ENCODE results near the gene KDM3B.

DNA sequence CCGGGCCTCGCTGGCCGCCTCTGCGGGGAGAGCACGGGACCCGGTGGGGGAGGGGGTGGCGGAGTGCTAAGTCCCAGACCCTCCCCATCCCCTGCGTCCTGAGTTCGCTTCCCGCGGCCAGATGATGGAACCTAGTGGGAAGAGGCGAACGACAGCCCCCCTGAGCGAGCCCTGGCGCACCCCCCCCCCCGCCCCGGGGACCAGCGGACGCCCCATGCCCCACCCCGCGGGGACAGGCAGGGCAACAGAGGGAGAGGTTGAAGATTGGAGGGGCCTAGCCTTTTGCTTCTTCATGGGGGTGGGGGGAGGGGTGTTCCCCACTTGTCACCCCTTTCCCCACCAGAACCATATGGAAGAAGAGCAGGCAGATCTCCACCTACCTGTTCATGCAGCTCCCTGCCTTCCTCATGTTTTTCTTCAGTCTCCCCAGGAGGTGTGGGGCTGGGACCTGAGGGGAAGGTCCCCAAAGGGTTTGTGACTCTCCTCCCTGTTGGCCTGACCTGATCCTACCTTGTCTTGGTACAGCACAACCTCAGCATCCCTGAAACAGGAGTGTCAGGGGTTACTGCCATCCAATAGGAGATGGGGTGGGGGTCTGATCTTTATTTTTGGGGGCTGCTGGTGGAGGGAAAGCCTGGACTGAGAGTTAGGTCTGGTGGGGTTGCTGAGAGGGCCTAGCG, 13.9 kb upstream of the KDM3B start:
- TF ChIP-seq, protein P1, sequence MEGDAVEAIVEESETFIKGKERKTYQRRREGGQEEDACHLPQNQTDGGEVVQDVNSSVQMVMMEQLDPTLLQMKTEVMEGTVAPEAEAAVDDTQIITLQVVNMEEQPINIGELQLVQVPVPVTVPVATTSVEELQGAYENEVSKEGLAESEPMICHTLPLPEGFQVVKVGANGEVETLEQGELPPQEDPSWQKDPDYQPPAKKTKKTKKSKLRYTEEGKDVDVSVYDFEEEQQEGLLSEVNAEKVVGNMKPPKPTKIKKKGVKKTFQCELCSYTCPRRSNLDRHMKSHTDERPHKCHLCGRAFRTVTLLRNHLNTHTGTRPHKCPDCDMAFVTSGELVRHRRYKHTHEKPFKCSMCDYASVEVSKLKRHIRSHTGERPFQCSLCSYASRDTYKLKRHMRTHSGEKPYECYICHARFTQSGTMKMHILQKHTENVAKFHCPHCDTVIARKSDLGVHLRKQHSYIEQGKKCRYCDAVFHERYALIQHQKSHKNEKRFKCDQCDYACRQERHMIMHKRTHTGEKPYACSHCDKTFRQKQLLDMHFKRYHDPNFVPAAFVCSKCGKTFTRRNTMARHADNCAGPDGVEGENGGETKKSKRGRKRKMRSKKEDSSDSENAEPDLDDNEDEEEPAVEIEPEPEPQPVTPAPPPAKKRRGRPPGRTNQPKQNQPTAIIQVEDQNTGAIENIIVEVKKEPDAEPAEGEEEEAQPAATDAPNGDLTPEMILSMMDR (IDR thresholded peaks at IDR 0.05): no peak
- no peak for TF ChIP-seq POLR2A (IDR thresholded peaks at IDR 0.05)

Measured in adrenal gland (tissue), 5 donors.